GM12873 (cell line): Measurements from ENCODE around the gene TBC1D21.

Source experiments
- CTCF ChIP-seq: IDR thresholded peaks from 2 replicates; pipeline ENCODE4 v1.5.1; 2012; ENCODE audit warnings: low read depth, mild to moderate bottlenecking, moderate library complexity, low read length, control low read depth; ENCODE audit not compliant: insufficient read depth; ENCODE audit errors: missing control alignments

The TBC1D21 gene

DNA sequence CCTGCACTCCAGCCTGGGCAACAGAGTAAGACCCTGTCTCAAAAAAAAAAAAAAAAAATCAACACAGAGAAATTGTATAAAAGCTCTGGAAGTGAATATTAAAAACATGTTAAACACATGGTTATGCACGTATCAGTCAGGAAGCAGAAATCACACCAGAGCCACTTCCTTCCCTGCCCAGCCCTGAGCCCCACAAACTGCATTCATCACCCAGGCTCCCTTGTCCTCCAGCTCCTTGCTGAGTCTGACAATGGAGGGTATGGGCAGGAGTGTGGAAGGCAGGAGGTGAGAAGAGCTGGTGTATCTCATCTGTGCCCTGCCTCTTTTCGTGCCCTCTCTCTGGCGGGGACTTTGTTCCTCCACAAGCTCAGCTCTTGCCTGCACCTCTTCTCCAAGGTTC lies 40.8 kb downstream of the TBC1D21 start:
- no peak for TF ChIP-seq CTCF

- TF ChIP-seq CTCF: no peak
Measured at GRCh38 chr15:73915082-73915481, 41.7 kb downstream of the TBC1D21 start.

DNA sequence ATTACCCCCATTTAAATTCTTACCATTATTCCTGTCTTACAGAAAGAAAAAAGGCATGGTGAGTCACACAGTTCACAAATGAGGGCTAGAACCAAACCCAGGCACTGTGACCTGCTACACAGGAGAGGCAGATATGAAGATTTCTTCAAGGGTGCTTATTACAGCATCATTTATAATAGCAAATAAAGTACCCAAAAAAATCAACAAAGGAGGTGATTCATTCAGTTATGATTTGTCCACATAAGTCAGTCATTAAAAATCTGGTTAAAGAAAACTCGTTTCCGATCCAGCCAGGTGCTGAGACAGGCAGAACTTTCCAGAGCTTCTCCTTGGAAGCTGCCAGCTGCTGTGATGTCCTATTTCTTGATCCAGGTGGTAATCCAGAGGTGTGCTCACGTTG lies 45.4 kb downstream of the TBC1D21 start:
- no peak for TF ChIP-seq CTCF

GRCh38 chr15:73919706-73920105 lies 46.3 kb downstream of the TBC1D21 start:
- TF ChIP-seq CTCF: no peak

DNA sequence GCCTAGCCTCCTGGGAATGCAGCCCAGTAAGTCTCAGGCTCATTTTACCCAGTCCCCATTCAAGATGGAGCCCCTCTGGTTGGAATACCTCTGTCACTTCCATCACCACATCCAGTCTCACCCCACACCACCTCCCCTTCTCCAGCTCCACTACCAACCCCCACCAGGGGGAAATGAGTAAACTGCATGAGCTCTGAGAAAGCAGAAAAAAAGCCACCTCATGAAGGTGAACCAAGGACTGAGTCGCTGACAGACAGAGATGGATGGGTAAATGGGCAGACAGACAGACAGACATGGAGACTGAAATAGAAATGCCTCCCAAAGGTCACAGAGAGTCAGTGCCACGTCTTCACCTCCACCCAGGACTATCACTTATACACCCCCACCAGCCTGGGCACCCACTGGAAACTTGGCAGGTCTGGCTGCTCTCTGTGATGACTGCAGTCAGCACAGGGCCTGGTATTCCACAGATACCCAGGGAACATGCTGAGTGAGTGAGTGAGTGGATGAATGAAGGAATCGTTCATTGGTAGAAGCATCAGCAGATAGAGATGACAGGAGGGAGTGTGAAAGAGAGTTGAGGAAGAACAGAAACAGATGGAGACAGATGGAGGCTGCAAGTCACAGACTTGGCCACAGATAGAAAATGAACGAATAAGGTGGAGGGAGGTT lies 48.0 kb downstream of the TBC1D21 start:
- TF ChIP-seq CTCF: no peak

- TF ChIP-seq CTCF: no peak
Measured at GRCh38 chr15:73922186-73923151, 49.1 kb downstream of the TBC1D21 start.

DNA sequence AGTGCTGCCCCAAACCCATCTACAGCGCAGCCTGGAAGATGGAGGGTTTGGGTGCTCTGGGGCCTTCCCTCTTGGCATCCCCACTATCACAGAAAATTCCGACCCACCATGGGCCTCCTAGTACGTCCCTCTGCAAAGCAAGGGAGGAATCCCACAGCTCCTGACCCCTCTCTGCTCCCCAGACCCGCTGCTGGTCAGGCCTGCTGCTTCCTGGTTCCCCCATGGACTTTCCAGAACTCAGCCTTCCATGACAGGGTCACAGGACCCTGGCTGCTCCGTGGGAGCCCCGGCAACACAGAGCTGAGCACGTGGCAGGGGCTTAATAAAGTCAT lies 49.8 kb downstream of the TBC1D21 start:
- TF ChIP-seq CTCF: no peak
